Retinal pigment epithelial cell (primary cell): ENCODE results near the gene CHMP1A.
A peak's percentile ranks its signal among the peaks of the same experiment; 100 is the strongest.

Source experiments
- DNase-seq: peaks from one replicate; pipeline ENCODE4 v3.0.0-alpha.2; 2010; ENCODE audit warnings: low read depth
- H3K4me3 ChIP-seq: 2 replicates; pipeline ENCODE4 v1.5.1; 2011; ENCODE audit warnings: mild to moderate bottlenecking, low read length, control low read depth, moderate library complexity
- TF ChIP-seq, protein P1 (sequence below): conservative IDR thresholded peaks from 2 replicates; pipeline ENCODE4 v1.5.1; 2011; ENCODE audit warnings: low read depth, low read length, control low read depth, inconsistent platforms

CHMP1A gene

DNA sequence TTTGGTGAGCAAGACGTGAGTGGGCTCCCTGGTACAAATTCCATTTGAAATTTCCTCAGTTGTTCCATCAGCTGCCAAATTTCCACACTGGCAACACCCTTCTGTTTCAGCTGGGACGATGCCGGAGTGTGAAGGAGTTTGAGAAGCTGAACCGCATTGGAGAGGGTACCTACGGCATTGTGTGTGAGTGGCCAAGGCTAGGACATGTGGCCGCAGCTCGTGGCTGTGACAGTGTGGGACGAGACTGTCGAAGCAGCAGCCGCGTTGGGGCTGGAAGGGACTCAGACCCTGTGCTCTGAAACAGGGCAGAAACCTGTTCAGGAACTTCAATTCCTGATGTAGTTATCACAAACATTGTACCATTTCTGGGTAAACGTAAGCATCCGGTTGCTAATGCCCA lies 31.6 kb upstream of the CHMP1A start:
- no peak for DNase-seq
- no peak overlapping the region for H3K4me3 ChIP-seq
- TF ChIP-seq, protein P1, sequence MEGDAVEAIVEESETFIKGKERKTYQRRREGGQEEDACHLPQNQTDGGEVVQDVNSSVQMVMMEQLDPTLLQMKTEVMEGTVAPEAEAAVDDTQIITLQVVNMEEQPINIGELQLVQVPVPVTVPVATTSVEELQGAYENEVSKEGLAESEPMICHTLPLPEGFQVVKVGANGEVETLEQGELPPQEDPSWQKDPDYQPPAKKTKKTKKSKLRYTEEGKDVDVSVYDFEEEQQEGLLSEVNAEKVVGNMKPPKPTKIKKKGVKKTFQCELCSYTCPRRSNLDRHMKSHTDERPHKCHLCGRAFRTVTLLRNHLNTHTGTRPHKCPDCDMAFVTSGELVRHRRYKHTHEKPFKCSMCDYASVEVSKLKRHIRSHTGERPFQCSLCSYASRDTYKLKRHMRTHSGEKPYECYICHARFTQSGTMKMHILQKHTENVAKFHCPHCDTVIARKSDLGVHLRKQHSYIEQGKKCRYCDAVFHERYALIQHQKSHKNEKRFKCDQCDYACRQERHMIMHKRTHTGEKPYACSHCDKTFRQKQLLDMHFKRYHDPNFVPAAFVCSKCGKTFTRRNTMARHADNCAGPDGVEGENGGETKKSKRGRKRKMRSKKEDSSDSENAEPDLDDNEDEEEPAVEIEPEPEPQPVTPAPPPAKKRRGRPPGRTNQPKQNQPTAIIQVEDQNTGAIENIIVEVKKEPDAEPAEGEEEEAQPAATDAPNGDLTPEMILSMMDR = no peak

DNA sequence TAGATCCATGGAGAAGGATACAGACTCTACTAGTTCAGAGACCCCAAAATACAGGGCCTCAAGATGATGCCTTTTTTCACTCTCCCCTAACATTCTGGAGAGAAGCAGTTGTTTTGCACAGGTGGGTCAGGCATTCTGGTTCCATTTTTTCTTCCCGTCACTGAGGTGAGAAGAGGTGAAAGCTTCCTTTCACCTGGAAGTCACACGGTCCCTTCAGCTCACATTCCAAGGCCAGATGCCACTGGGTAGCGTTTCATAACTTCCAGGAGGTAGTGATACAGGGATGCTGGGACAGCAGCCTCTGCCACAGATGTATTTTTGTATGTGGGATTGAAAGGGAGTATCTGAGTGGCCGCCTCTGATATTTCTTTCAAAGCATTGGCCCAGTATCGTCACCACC lies 30.9 kb upstream of the CHMP1A start:
- DNase-seq = no peak
- no peak overlapping the region for H3K4me3 ChIP-seq
- TF ChIP-seq, protein P1 = no peak

DNA sequence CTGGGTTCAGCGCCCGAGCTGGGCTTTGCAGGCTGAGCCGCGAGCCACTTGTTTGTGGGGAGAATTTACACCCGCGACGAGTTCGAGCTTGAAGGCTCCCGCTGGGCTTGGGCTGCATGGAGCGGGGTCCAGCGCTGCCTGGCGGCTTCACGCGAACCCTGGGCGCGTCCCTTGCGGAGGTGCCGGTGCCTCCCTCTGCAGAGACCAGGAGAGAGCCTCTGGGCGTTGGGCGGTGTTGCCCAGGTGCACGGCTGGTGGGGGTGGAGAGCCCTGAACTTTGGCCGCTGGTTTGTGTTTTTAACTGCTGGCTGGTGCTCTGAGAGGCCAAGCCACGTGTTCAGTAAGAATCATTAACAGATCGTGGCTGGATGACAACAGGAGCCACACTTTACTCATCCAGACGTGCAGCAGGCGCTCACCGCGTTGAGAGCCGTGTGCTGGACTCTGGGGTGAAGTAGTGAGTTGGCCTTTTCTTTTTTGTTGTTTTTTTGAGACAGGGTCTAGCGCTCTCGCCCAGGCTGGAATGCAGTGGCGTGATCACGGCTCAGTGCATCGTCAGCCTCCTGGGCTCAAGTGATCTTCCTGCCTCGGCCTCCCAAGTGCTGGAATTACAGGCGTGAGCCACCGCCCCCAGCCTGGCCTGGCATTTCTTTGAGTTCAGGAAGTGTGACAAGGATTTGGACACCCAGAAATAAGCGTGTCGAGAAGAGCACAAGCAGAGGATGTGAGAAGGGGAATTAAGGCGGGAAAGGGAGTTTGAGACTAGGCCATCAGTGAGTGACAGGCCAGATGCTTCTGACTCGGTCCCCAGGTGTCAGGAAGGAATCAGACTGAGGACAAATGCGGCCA lies 29.8 kb upstream of the CHMP1A start:
- TF ChIP-seq, protein P1 = peak; percentile 2
- DNase-seq = peak; percentile 16
- H3K4me3 ChIP-seq = peak overlapping the region; percentile 78

DNA sequence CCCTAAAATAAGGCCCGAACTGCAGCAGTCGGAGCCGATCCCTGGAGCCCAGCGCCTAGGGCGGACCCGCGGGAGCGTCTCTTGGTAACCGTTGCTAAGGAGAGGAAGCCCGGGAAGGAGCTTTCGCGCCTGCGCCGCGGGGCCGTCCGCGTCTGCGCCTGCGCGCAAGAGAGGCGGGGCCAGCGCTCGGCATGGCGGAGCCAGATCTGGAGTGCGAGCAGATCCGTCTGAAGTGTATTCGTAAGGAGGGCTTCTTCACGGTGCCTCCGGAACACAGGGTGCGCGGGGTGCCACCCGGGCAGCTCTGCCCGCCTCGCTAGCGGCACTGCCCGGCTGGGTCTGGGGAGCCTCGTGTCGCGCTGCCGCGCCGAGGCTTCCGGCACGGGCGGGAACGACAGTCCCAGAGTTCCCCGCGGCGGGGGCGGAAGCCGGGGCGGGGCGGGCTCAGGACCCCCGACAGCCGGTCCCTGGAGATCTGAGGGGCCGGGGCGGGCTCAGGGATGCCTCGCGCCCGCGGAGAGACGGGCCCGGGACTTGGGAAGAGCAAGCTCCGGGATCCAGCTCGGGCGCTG lies 29.1 kb upstream of the CHMP1A start, which contains the start of gene CDK10:
Gene CDK10 (plus strand): TSS at position 170 of the 572 bp plus-strand sequence. CDS start 22 bp downstream, at position 192.
- DNase-seq = peak; percentile 38
- H3K4me3 ChIP-seq = peak within 1 kb of the TSS; percentile 78
- TF ChIP-seq, protein P1 = no peak

DNA sequence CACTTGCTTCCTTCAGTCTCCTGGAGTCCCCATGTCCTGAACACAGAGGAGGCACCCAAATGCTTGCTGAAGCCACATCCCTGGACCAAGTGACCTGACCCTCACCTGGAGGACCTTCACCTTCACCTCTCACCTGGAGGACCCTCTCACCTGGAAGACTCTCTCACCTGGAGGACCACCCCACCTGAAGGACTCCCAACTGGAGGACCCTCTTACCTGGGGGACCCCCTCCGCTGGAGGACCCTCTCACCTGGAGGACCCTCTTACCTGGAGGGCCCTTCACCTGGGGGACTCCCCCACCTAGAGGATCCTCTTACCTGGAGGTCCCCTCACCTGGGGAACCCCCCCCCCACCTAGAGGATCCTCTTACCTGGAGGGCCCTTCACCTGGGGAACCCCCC lies 28.4 kb upstream of the CHMP1A start:
- TF ChIP-seq, protein P1 = no peak
- no peak overlapping the region for H3K4me3 ChIP-seq
- DNase-seq = no peak

DNA sequence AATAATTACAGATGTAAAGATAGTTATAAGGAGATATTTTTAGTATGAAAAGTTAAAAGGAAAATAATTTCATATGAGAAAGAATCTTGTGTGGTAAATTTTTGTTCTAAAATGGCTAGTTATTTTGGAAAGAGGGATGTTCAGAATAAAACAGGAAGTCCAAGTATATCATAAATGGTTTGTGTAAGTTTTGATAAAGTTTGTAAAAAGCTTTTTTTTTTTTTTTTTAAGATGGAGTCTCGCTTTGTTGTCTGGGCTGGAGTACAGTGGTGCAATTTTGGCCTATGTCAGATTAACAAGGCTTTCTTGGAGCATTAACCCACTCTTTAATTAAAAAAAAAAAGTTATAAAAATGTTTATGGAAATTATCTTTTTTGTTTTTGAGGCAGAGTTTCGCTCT lies 20.8 kb upstream of the CHMP1A start:
- no peak for DNase-seq
- TF ChIP-seq, protein P1 = no peak
- H3K4me3 ChIP-seq = no peak overlapping the region
